ENCODE data around the gene ITPRIPL2. TPM values are rescaled to one million over a fixed set of nuclear protein-coding genes. Genes with fewer than 3 reads are reported as not detected.

The ITPRIPL2 gene
- total and polyA plus RNA-seq, 2 of the 4 experiments (the other 2 are of a cell fraction): 9.2 to 11.1 TPM

- Histone ChIP-seq H3K36me3 (ENCODE audit: control insufficient read depth, insufficient read depth, low read length) (no peaks in the 10 kb centered on the region), H4K5ac (ENCODE audit: low read depth, low read length) (no peak overlapping the region), H2BK15ac (ENCODE audit: low read depth, low read length) (no peak overlapping the region), H3K23ac (ENCODE audit: low read depth, low read length) (no peak overlapping the region), H4K20me1 (ENCODE audit: insufficient read depth, low read length) (no peaks in the 10 kb centered on the region), H2AFZ (replicated peaks; ENCODE audit: low read length, poor library complexity) (no peak overlapping the region), H2AK9ac (replicated peaks; ENCODE audit: low read depth, low read length, poor library complexity) (no peak overlapping the region), H3K4ac (ENCODE audit: low read depth, low read length) (peak overlapping the region; percentile 34; the same call in 1 of the 2 replicates), H3K9me1 (ENCODE audit: insufficient read depth, low read length) (peaks cover 2% of the 10 kb centered on the region), H2BK20ac (ENCODE audit: low read depth, low read length) (peak overlapping the region; percentile 57), H3K4me1 (ENCODE audit: control insufficient read depth, insufficient read depth, low read length) (peaks cover 4% of the 10 kb centered on the region; the same call in 1 of the 2 replicates), H3K9me3 (ENCODE audit: control insufficient read depth, insufficient read depth, low read length) (peaks cover under 1% of the 10 kb centered on the region; the same call in 1 of the 2 replicates), H2BK5ac (ENCODE audit: low read depth, low read length, poor library complexity, severe bottlenecking) (no peak overlapping the region), H3K9ac (ENCODE audit: low read depth, low read length) (no peak overlapping the region), H2AK5ac (ENCODE audit: low read depth, low read length) (peak overlapping the region; percentile 38; the same call in 1 of the 2 replicates), H3K79me1 (ENCODE audit: low read depth in 1 of 2, low read length in 2 of 2) (no peaks in the 10 kb centered on the region), H2BK120ac (ENCODE audit: low read depth, low read length) (peak overlapping the region; percentile 47), H4K8ac (ENCODE audit: low read depth in 2 of 2, low read length in 2 of 2) (no peak overlapping the region), H3K56ac (ENCODE audit: extremely low read depth, insufficient read depth, low read length) (no peak overlapping the region), H3K27ac (ENCODE audit: insufficient read depth, low read length) (no peak overlapping the region), H3K4me3 (ENCODE audit: insufficient read depth, low read depth, low read length) (no peak overlapping the region), H3K14ac (replicated peaks; ENCODE audit: low read depth, low read length) (peak overlapping the region; percentile 33; the same call in 1 of the 2 replicates), H4K91ac (ENCODE audit: insufficient read depth, low read depth, low read length) (no peak overlapping the region), H3K27me3 (ENCODE audit: control insufficient read depth, insufficient read depth, low read length) (no peaks in the 10 kb centered on the region), H3K4me2 (ENCODE audit: low read depth, low read length) (no peak overlapping the region), H3K18ac (ENCODE audit: low read depth, low read length) (no peak overlapping the region)
- intact Hi-C loops (cut with micrococcal nuclease): loop anchor here (2.0 kb wide), 1 partner anchor 14 kb away; no protein-coding TSS in a partner anchor
- in situ Hi-C loops (cut with MboI; ENCODE audit: low sequenced_read_pairs): no loop called here
- DNase-seq (no peak), ATAC-seq (ENCODE audit: low read depth) (no peak)
- BruUV-seq (replicated peaks): no TSS peak
- ChIA-PET CTCF (interaction anchor here (1.0 kb wide), 1 partner anchor 23 kb away, joined by 3 read pairs; no protein-coding TSS in a partner anchor), POLR2A (ENCODE audit: unreplicated experiment) (no interaction called here)
- dilution Hi-C loops (cut with HindIII; ENCODE audit: low sequenced_read_pairs, unreplicated experiment): no loop called here
- WGBS, 2 experiments (ENCODE audit: extremely low coverage in 2 of 2, insufficient read length in 1 of 2): no CpG with 5 or more reads among the region's 2 CpGs
- TF ChIP-seq MAFK (IDR thresholded peaks at IDR 0.05; ENCODE audit: low read depth, low read length) (no peak), CEBPB (IDR thresholded peaks at IDR 0.05; ENCODE audit: low read depth, low read length) (no peak), RAD21 (IDR thresholded peaks at IDR 0.05; ENCODE audit: low read length) (no peak), RCOR1 (IDR thresholded peaks at IDR 0.05; ENCODE audit: insufficient replicate concordance, low read length) (no peak), POLR2A (IDR thresholded peaks at IDR 0.05; ENCODE audit: low read depth, low read length) (no peak), RFX5 (IDR thresholded peaks at IDR 0.05; ENCODE audit: low read depth, low read length) (no peak), CHD1 (IDR thresholded peaks at IDR 0.05; ENCODE audit: low read depth, low read length) (no peak), USF2 (IDR thresholded peaks at IDR 0.05; ENCODE audit: low read depth, low read length) (no peak), BHLHE40 (IDR thresholded peaks at IDR 0.05; ENCODE audit: low read depth, low read length) (no peak), MXI1 (IDR thresholded peaks at IDR 0.05; ENCODE audit: borderline replicate concordance, low read depth, low read length) (no peak), NFE2L2 (IDR thresholded peaks at IDR 0.05; ENCODE audit: low read depth, low read length) (no peak), ELK1 (IDR thresholded peaks at IDR 0.05; ENCODE audit: borderline replicate concordance, low read depth, low read length) (no peak), SMC3 (IDR thresholded peaks at IDR 0.05; ENCODE audit: low read depth, low read length) (no peak), CTCF (conservative IDR thresholded peaks at IDR 0.05; ENCODE audit: low read depth, low read length) (no peak), MAZ (IDR thresholded peaks at IDR 0.05; ENCODE audit: borderline replicate concordance, low read depth, low read length) (no peak)
Observed at GRCh38 chr16:19092653-19093410, 20.9 kb upstream of the ITPRIPL2 start.
